Motor neuron (in vitro differentiated cells): ENCODE results near the gene PROKR2. TPM values are rescaled to one million over a fixed set of nuclear protein-coding genes. Genes with fewer than 3 reads are reported as not detected.

ENCODE experiments used
- ATAC-seq, 8 experiments: fragments of 200-7000 bp; cut with Tn5 transposase; replicated peaks in 6 of 8; 2 replicates each; pipeline ENCODE4 v1.8.0; 2021; ENCODE audit warnings: mild to moderate bottlenecking in 8 of 8, moderate library complexity in 8 of 8
- H3K27ac ChIP-seq, 2 donors: fragments of 250-450 bp; sonication (Bioruptor Pico); 2 replicates each; pipeline ENCODE4 v1.9.0; 2021; ENCODE audit warnings: antibody characterized with exemption in 2 of 2, mild to moderate bottlenecking in 2 of 2, moderate library complexity in 1 of 2
- H3K4me1 ChIP-seq, 2 donors: fragments of 250-450 bp; sonication (Bioruptor Pico); replicated peaks in 1 of 2; 2 replicates each; pipeline ENCODE4 v1.6.1; 2021; ENCODE audit warnings: antibody characterized with exemption in 2 of 2, mild to moderate bottlenecking in 2 of 2, moderate library complexity in 1 of 2
- H3K4me3 ChIP-seq, 5 donors: fragments of 250-450 bp; sonication (Bioruptor Pico); 2 replicates each; pipeline ENCODE4 v1.9.0; 2021; ENCODE audit warnings: antibody characterized with exemption in 5 of 5, mild to moderate bottlenecking in 5 of 5, moderate library complexity in 4 of 5
- WGBS, 10 experiments: fragments of 450-650 bp; shearing (Covaris generic); methylation state at CpG; one replicate each; pipeline ENCODE4 v1.0.0; 2022; 5-methylcytosine and 5-hydroxymethylcytosine counted together
- in situ Hi-C, 9 experiments: fragments of 400-800 bp; cut with MboI; loops; one replicate each; pipeline ENCODE4 v1.15.0; 2021; ENCODE audit warnings: low sequenced_read_pairs in 9 of 9, low pct_unique_long_range_greater_than_20kb in 2 of 9; ENCODE audit not compliant: unreplicated experiment in 9 of 9
- total RNA-seq, 8 experiments: library from RNA; unstranded; fragments of 300-600 nt; gene quantifications; 2 replicates each; pipeline versions ENCODE4 v1.2.3 to v1.2.4, GENCODE V29; 2022

PROKR2 gene
- total RNA-seq, 8 experiments from 2014 or later: 0.17 to 0.50 (median 0.24) TPM; not detected in 5

DNA sequence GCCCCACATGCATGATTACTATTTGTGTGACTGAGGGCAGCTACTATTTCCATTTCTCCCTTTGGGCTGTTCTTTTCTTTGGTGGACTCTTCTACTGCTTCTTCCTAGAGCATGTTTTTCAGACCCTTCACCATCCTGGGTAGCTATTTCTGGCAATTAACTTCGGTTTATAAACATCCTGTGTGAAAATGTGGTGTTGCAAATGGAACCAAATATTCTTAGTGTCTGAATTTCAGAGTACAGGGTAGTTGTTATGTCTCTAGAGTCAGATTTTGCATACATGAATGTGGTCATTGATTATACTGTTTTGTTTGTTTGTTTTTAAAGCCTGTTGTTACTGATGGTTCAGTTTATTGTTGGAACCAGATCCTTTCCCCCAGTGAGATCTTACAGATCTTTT, 49.7 kb downstream of the PROKR2 start:
- H3K4me3 ChIP-seq: no peak overlapping the region
- no peak overlapping the region for H3K27ac ChIP-seq
- peaks cover 7 to 8% of the 10 kb centered on the region in 2 donors for H3K4me1 ChIP-seq
- 0 to 75% (median 0%) methylated on average over 1 of the region's 1 CpG; no CpG with 5 or more reads in 5 of the 10 experiments for WGBS, 10 experiments
- no peak for ATAC-seq
- in situ Hi-C loops: no loop called here

Other genes starting within 250 kb of the PROKR2 start
- gene TMEM230, start 203.9 kb downstream of the PROKR2 start, total RNA-seq: 100 to 1,000 TPM in 3 of 8 experiments, 10 to 100 TPM in 5; 42.3 to 119 (median 87.1) TPM
- 100 to 1,000 TPM in 4 of 8 experiments, 10 to 100 TPM in 4; 38.4 to 257 (median 86.4) TPM for gene PCNA, start 197.0 kb downstream of the PROKR2 start, total RNA-seq
- gene CDS2, start 189.9 kb downstream of the PROKR2 start, total RNA-seq: 10 to 100 TPM; 18.6 to 55.0 (median 32.8) TPM